ENCODE data around the gene RXRA.

The RXRA gene

DNA sequence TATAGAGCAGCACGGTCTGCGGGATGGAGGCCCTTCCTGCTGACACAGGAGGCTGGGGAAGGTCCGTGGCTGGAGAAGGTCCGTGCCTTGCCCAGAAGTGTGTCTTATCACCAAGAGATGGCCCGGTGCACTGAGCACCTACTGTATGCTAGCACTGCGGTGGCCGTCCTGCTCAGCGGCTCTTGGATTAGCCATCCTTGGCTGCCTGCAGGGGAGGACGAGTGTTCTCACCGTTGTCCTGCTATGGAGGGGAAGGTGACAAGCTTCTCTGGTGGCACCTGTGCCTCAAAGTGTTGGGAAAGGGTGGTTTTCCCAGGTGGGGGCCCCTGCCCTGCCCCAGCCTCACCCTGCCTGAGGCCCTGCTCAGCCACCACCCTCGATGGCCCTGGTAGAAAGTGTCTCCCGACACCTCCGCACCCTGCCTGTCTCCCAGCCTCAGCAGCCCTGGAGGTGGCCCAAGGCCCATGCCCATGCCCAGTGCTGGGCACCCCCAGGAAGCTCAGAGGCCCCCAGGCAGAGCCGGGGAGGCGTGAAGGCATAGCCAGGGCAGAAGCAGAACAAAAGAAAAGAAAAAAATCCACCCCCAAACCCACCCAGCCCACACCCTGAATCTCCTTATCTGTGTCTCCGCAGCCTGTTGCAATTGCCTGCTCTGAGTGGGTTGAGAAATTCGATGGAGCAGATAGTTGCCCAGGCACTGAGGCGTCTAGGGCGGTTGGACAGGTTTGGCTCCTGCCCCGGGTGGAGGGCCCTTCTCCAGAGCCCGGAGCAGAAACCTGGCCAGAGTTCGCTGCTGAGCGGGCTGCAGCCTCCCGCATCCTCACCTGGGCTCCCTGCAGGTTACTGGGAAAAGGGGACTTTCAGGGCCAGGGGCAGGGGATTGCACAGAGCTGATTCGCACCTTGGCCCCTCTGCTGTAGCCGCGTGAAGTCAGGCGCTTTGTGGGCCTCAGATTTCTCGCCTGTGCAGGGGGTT lies 30.5 kb downstream of the RXRA start:
- no peak for DNase-seq

DNA sequence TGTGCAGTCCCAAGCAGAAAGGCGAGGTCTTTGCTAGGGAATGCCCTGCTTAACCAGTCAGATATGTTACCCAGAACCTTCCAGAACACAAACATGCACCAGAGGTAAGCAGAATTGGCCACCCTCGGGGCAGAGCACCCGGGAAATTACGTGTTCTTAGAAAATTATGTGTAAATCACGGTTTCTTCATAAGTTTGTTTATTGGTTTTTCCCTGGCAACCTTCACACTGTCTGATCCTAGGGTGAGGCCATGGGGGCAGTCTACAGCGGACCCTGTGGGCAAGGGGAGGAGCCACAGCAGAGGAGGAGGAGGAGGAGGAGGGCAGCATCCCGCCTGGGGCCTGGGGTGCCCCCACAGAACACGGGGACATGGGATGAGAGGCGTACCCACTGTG lies 31.4 kb downstream of the RXRA start:
- no peak for DNase-seq

DNA sequence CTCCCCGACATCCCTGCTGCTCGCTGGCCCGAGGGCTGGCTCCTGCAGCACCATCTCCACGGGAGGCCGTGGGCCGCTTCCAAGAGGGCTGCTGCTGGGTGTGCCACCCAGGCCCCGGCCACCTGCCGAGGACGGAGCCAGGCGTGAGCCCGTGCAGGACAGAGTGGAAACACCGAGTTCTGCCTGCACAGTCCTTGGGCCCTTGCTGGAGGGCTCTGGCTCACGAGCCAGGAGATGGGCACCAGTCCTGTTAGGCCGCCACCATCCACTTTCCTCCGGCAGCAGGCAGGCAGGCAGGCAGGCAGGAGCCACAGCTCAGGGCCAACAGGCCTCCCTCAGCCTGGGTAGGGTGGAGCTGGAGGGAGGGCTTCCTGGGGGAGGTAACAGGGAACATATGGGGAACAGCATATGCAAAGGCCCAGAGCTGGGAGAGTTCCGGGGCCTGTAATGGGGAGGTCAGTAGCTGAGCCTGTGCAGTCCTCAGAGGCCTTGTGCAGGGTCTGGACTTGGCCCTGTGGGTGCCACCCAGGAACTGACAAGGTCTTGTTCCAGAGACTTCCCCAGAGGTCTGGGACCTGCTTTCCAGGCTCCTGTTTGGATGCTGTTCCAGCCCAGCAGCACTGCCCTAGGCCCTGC lies 31.9 kb downstream of the RXRA start:
- DNase-seq = no peak

DNA sequence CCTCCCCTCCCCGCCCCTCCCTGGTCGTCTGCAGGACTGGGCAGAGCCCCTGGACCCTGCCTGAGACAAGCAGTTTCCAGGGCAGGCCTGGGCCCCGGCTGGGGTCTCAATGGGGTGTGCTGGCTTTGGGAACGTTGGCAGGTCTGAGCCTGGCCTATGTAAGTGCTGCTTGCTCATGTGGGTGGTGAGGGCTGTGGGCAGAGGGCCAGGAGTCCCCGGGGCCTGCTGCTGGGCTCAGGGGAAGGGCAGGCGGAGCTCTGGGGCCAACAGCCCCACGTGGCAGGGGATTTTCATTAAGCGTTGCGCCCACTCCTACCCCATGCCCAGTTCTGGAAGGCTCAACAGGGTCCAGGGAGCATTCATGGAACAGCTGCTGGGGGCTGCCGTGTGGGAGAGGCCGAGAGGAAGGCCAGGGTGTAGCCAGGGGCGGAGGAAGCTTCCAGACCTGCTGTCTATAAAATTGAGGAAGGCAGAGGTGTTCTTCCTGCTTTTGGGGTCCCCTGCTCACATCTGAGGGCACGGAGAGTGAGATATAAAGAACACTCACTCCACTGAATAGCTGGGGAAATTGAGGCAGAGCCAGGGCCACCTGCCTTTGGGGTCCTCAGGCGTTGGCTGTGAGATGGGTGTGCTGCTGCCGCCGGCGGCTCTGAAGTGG lies 32.5 kb downstream of the RXRA start:
- DNase-seq = no peak

DNA sequence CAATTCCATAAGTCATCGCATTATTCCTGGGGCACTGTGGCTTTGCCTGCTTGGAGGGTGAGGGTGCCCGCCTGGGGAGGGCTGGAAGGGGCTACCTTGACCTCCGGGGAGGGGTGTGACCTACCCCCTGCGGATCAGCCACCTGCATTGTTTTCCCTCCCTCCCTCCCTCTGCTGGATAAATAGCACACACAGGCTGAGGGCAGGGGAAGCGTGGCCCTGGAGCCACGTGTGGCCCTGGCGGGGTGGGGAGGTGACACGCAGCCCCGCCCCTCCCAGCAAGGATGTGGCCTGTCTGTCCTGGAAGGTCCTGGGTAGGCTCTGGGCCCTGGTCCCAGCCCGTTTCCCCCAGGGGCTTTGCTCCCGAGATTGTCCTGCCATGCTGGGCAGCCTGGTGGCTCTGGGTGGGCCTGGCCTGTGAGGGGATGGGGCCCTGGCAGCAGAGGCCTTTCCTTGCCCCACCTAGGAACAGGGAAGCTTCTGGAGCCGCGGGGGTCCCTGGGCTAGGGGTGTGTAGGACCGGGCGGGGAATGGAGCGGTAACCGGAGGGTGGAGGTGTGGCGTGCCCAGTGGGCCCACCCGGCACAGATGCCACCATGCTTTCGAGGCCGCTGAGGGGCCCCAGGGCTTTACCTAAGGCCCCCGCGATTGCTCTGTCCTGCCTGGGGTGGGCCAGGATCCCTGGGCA lies 33.4 kb downstream of the RXRA start:
- no peak for DNase-seq

DNA sequence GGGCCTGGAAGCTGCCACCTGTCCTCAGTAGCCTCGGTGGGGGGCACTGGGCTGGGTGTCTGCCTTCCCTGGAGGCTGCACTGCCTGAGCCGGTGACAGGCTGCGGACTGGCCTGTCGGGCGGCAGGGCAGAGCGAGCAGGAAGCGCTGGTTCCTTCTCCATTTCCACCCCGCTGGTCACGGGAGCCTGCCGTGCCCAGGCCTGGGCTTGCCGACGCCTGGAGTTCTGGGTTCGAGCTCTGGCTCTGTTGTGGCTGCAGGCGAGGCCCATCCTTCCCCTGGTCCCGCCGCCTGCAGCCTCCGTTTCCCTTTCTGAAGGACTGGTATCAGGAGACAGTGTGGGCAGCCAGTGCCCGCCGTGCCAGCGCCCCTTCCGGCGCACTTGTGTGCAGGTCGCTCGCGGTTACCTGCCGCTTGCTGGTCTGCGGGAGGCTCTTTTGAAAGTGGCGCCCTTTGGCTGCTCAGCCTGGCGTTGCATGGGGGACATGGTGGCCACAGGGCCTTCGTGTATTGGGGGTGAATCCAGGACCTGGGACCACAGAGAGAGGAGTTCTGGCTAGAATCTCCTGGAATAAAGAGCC lies 34.0 kb downstream of the RXRA start:
- no peak for DNase-seq

DNA sequence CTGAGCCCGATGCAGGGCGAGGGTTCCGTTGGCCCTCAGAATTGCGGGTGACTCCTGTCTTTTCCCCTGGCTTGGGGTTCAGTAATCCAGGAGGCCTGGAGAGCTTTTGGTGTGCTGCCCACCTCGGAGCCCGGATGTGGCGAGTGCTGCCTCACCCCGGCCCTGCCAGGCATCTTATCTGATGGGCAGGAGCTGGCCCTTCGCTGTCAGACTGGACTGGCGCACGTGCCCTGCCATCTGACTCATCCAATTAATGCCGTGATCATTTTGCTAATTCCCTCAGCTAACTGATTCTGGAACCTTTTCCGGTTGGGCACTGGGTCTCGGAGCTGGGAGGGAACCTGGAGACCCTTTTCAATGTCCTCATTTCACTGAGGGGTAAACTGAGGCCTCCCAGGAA lies 34.6 kb downstream of the RXRA start:
- no peak for DNase-seq

DNA sequence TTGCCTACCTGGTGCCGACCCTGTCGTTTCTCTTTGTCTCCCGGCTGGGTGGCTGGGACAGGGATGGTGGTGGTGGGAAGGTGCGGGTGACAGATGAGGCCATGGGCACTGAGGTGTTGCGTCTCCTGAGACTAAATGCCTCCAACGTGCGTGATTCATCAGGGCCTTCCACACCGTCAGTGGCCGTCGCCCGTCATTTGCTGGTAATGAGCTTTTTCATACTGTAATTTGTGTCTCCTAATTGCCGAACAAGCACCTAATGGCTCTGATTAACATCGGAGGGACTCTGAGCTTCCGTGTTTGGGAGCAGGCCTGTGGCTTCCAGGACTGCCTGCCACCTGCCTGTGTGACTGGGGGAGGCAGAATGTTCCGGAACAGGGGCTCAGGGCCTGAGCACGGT lies 35.2 kb downstream of the RXRA start:
- no peak for DNase-seq

DNA sequence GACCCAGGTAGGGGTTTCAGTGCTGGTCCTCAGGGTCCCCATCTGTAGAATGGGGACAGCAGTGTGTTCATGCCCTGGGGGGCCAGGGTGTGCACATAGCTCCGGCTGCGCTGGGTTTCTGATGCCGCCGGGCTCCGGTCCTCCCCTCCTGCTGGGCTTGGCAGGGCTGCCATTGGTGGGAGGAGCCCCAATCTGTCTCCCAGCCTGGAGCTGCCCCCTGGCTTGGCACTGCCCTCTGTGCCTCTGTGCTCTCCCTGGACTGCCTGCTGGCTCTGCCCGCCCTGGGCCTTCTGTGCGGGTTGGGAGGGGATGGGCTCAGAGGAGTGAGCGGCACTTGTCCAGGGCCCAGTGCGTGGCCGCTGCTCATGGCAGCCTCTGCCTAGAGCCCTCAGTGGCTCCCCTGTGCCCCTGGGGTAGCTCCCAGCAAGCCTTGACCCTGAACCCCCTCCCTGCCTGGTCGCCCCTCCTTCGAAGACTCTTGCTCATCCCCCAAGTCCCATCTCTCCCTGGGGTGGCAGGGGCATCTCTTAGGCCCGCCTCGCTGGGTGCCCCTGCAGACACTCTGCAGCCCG lies 35.7 kb downstream of the RXRA start:
- DNase-seq = no peak

DNA sequence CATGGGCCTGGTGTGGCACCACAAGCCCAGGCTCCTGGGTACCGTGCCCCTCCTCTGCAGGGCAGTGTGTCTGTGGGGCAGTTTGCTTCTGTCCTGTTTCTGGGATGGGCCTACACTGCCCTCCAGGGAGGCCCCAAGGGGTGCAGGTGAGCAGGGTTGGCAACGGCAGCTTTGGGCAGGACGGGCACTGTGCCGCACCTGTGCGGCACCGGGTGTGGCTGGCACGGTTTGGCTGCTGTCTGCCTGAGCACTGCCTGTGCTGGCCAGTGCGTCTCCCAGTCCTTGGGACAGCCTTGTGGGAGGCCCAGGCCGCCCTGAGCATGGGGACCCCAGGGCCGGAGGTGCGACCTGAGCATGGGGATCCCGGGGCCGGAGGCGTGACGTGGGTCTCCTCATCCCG lies 37.2 kb downstream of the RXRA start:
- no peak for DNase-seq

DNA sequence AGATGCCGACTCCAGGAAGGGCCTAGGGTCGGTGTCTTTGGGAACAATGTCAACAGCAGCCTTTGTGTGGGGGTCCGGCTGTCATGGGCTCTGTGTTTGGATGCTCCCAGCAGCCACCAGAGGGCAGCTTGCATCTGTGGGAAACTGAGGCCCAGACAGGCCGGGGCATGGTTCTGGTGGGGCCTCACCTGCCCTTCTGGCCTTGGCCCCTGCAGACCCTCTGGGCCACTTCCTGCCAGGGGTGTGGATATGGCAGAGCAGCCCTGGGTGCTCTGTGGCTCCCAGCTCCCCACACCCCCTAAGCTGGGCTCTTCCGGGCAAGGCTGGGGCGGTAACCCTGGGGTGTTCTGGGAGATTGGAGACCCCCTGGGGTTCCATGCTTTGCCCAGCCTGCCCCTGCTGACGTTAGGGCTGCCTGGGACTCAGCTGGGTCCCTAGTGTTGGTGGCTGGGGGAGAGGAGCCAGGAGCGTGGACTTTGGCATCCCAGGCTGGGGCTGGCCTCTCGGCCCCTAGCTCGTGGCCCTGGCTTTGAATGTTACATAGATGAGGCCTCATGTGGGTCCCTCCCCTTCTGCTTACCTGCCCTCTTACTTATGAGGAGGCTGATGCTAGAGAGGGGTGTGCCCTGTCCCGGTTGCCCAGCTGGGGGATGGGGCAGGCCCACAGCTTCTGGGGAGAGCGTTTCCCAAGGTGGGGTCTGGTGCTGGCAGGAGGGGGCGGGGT lies 38.3 kb downstream of the RXRA start:
- DNase-seq = no peak

DNA sequence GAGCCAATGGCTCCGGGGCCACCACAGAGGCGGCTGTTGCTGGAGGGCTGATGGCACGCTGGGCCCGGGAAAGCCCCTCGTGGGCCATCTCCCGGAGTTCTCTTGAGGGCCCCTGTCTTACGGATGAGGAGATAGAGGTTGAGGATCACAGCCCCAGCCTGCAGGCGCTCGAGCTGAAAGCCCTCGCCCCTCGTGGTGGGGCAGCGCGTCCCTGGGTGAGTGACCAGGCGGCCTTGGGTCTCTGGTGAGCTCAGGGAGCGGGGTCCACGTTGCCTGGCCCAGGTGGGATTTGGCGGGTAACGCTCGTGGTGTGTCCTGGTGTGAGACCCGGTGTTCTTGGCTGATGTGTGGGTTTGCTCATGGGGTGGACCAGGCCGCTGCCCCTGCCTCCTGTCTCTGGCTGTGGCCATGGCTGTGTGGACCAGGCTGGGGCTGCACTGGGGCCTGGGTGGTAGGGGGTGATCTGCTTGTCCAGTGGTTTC lies 38.9 kb downstream of the RXRA start:
- no peak for DNase-seq

DNA sequence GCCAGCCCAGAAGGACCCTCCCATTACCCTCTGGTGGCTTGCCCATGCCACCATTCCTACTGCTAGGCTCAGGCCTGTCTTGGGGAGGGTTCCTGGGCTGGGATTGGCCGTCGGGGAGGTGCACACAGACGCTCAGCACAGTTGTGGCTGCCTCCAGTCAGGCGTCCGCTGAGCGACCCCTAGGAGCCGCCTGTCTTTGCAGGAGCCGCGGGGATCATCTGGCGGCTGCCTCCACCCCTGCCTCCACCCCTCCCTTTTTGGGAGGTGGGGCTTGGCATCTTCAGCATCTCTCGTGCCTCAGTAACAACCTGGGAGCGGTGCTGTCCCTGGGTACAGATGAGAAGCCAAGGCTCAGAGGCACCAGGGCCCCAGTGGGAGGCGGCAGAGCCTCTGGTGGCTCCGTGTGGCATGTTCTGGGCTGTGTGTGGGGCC lies 39.6 kb downstream of the RXRA start:
- no peak for DNase-seq

DNA sequence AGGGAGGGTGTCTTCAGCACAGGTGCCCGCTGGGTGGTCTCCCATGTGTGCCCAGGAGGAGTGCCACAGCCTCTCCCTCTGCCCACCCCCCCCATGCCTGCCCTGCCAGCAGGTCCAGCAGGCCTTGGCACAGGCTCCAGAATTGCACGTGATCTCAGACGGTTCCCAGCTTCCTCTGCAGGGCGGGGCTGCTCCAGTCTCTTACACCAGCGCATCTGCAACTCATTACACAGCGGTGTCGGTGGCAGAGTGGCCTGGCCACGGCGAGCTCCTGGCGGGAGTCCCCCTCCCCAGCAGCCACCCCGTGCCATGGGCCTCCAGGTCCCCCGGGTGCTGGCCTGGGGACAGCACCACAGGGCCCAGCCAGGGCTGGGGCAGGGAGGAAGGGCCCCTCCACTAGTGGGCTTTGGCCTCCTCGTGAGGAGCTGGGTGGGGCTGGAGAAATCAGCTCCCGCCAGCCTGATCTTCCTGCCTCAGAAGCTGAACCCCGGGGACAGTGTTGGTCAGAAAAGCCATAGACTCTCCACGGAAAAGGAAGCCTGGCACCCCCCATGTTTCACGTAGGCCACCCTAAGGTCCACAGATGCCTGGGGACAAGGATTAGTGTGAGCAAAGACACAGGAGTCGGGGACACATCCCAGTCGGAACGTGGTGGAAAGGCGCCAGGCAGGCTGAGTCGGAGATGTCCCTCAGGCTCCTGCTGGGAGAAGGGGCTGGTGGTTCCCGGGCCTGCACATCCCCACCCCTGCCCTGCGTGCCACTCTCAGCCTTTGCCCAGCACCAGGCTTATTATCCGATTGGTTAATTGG lies 40.2 kb downstream of the RXRA start:
- no peak for DNase-seq

DNA sequence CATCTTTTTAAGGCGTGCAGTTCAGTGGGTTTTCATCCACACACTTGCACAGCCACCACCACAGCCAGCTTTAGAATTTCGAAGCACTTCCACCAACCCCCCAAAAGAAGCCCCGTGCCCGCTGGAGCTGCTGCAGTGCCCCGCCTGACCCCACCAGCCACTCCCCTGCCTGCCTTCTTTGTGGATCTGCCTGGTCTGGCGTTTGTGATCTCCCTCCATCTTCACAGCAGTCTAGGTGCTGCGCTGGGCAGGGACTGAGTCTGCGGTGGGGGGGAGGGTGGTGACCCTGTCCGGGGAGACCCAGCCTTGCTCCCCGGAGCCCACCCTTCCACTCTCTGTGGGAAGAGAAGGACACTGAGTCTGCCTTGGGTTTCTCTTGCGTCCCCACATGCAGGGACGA lies 40.8 kb downstream of the RXRA start:
- no peak for DNase-seq

DNA sequence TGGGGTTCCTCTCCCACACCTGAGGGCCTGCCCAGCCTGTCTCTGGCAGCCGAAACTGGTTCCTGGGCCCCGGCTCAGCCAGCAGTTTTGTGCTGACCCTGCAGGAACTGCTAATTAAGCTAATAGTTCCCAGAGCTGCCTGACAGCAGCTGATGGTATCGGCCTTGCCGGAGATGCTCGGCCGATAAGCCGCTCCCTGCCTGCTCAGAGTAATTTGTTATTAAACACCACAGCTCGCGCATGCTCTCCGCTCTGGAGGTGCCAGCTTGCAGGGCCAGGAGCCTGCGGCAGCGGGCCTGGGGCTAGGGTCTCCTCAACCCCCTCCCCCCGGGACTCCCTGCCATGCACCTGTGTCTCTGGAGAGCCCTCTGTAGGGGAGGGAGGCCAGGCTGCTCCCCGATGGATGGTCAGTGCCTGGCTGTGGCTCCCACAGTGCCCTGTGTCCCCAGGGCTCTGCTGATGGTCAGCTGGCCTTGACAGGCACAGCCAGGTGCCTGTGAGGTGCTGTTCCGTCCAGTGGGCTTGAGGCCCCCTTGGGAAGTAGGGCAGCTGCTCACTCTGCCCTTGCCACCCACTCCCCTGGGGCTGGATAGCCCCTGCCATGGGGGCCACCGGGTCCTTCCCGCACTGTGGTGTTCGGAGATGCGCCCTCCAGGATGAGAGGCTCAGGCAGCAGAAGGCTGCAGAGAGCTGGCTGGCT lies 41.7 kb downstream of the RXRA start:
- no peak for DNase-seq

DNA sequence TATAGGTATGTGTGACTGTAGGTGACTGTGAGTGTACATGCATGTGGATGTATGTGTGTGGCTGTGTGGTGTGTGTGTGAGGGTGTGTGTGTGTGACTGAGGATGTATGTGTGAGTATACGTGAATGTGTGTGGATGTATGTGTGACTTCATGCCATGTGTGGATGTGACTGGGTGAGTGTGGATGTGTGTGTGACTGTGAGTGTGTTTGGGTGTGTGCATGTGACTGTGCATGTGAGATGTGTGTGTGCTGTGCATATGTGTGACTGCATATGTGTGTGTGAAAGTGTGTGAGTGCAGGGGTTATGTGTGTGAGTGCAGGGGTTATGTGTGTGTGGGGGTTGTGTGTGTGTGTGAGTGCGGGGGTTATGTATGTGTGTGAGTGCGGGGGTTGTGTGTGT lies 42.3 kb downstream of the RXRA start:
- DNase-seq = no peak

DNA sequence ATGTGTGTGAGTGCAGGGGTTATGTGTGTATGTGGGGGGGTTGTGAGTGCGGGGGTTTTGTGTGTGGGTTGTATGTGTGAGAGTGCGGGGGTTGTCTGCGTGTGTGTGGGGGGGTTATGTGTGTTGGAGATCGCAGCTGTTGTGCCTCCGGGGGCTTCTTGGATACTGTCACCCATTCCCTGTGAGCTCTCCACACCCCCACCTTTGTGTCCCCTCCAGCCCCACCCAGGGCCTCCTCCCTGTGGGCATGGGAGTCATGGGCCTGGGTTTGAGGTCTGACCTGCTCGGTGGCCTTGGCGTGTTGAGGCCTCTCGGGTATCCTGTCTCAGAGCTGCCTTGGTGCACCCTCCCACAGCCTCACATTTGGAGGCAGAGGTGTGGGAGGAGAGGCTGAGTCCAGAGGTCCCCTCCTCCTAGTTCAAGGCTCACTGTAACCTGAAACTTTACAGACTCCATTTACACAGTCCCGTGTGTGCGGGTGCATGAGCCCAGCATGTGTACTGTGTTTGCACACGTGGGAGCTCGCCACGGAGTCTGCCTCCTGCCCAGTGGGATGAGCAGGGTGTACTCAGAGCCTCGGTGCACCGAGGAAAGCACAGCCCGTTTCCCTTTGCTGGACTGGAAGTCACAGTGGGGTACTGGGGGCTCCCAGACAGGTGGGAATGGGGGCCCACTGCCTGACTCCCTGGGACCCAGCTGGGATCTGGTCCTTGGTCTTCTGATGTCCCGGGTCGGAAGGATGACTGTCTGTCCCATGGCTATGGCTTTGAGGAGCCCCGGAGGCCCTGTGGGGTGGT lies 43.4 kb downstream of the RXRA start:
- no peak for DNase-seq

DNA sequence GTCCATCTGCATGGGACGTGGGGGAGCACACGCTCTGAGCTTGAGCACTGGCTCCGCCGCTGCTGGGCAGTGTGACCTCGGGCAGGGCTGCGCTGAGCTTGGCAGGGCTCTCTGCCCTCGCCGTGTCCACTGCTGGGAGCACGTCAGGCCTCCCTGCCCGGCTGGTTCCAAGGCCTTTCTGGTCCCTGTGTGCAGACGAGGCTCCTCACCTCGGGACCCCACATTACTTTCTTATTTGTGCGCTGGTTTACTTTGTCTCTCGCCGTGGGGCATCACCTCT lies 43.9 kb downstream of the RXRA start:
- no peak for DNase-seq

DNA sequence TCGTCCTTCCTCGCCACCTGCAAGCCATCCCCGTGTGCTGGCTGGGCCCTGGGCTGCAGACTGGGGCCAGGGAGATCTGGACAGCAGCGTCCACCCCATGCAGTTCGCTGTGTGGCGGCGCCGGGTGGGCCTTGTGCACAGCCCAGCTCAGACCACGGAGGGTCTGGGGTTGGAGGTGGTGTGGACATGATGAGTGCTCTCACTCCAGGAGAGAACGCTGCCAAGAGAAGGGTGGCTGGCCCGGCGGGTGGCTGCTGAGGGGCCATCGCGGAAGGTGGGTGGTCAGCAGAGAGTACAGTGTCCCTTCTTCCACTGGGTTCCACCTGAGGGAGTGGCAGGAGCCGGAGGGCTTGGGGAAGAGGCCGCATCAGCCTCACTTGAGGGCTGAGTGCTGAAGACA lies 44.4 kb downstream of the RXRA start:
- DNase-seq = no peak

Measured in NCI-H187 treated with DMSO at 0.1 percent for 48 hours (cell line).